ENCODE measurements around the gene PRELP. TPM values are rescaled to one million over a fixed set of nuclear protein-coding genes. Genes with fewer than 3 reads are reported as not detected.

The PRELP gene
- polyA plus RNA-seq, 3 donors from 2014 or later = not detected

- Mint-ChIP-seq H3K4me3 (no peak overlapping the region), H3K9me3 (no peaks in the 10 kb centered on the region), H3K27me3 (ENCODE audit: low read depth in 3 of 3) (peaks cover 2 to 7% (median 2%) of the 10 kb centered on the region in 3 donors), H3K27ac (peak overlapping the region in 1 of 6 donors; percentile 44), H3K4me1 (peaks cover 0 to 2% of the 10 kb centered on the region in 2 donors), H3K36me3 (no peaks in the 10 kb centered on the region)
- no peak for DNase-seq
These were observed 44.3 kb downstream of the PRELP start for GRCh38 chr1:203519896-203520295.

GRCh38 chr1:203520315-203520714, 44.7 kb downstream of the PRELP start:
- Mint-ChIP-seq H3K9me3 (no peaks in the 10 kb centered on the region), H3K4me1 (peaks cover 0 to under 1% of the 10 kb centered on the region in 2 donors), H3K27ac (no peak overlapping the region), H3K27me3 (ENCODE audit: low read depth in 3 of 3) (peaks cover under 1 to 7% (median 2%) of the 10 kb centered on the region in 3 donors), H3K4me3 (no peak overlapping the region), H3K36me3 (no peaks in the 10 kb centered on the region)
- no peak for DNase-seq

GRCh38 chr1:203521074-203521794, 45.6 kb downstream of the PRELP start:
- H3K27ac Mint-ChIP-seq = no peak overlapping the region
- H3K9me3 Mint-ChIP-seq = no peaks in the 10 kb centered on the region

GRCh38 chr1:203521812-203522211, 46.2 kb downstream of the PRELP start:
- Mint-ChIP-seq H3K27me3 (ENCODE audit: low read depth in 3 of 3) (peaks cover 0 to 9% (median 0%) of the 10 kb centered on the region in 3 donors), H3K27ac (no peak overlapping the region), H3K9me3 (no peaks in the 10 kb centered on the region), H3K4me3 (no peak overlapping the region), H3K36me3 (no peaks in the 10 kb centered on the region), H3K4me1 (no peaks in the 10 kb centered on the region)
- DNase-seq = no peak

More at GRCh38 chr1:203521074-203521794, 45.6 kb downstream of the PRELP start:
- no peaks in the 10 kb centered on the region for H3K36me3 Mint-ChIP-seq
- H3K27me3 Mint-ChIP-seq (ENCODE audit: low read depth in 3 of 3) = peaks cover 0 to 9% (median 0%) of the 10 kb centered on the region in 3 donors
- H3K4me1 Mint-ChIP-seq = no peaks in the 10 kb centered on the region
- H3K4me3 Mint-ChIP-seq = no peak overlapping the region
- no peak for DNase-seq

GRCh38 chr1:203522237-203522636, 46.6 kb downstream of the PRELP start:
- Mint-ChIP-seq H3K27me3 (ENCODE audit: low read depth in 3 of 3) (peaks cover 0 to 9% (median 2%) of the 10 kb centered on the region in 3 donors), H3K4me1 (no peaks in the 10 kb centered on the region), H3K4me3 (no peak overlapping the region), H3K9me3 (no peaks in the 10 kb centered on the region), H3K27ac (no peak overlapping the region), H3K36me3 (no peaks in the 10 kb centered on the region)
- DNase-seq = no peak

GRCh38 chr1:203523667-203524066, 48.1 kb downstream of the PRELP start:
- H3K4me3 Mint-ChIP-seq = no peak overlapping the region
- peaks cover 0 to 4% (median 2%) of the 10 kb centered on the region in 3 donors for H3K27me3 Mint-ChIP-seq (ENCODE audit: low read depth in 3 of 3)
- H3K4me1 Mint-ChIP-seq = no peaks in the 10 kb centered on the region
- no peak for DNase-seq
- H3K27ac Mint-ChIP-seq = no peak overlapping the region
- H3K9me3 Mint-ChIP-seq = no peaks in the 10 kb centered on the region
- no peaks in the 10 kb centered on the region for H3K36me3 Mint-ChIP-seq

- Mint-ChIP-seq H3K9me3 (no peaks in the 10 kb centered on the region), H3K27me3 (ENCODE audit: low read depth in 3 of 3) (peaks cover 0 to 2% (median 2%) of the 10 kb centered on the region in 3 donors), H3K4me3 (no peak overlapping the region), H3K27ac (no peak overlapping the region), H3K4me1 (no peaks in the 10 kb centered on the region), H3K36me3 (no peaks in the 10 kb centered on the region)
- DNase-seq = no peak
These were observed 48.5 kb downstream of the PRELP start for GRCh38 chr1:203524152-203524551.

GRCh38 chr1:203524824-203525223, 49.2 kb downstream of the PRELP start:
- Mint-ChIP-seq H3K36me3 (no peaks in the 10 kb centered on the region), H3K4me1 (no peaks in the 10 kb centered on the region), H3K9me3 (no peaks in the 10 kb centered on the region), H3K27me3 (ENCODE audit: low read depth in 3 of 3) (peaks cover 0 to 2% (median 2%) of the 10 kb centered on the region in 3 donors), H3K27ac (no peak overlapping the region), H3K4me3 (no peak overlapping the region)
- DNase-seq = no peak

- DNase-seq = no peak
- H3K27me3 Mint-ChIP-seq (ENCODE audit: low read depth in 3 of 3) = peaks cover 0 to 2% (median 2%) of the 10 kb centered on the region in 3 donors
- no peak overlapping the region for H3K4me3 Mint-ChIP-seq
- no peaks in the 10 kb centered on the region for H3K36me3 Mint-ChIP-seq
- no peaks in the 10 kb centered on the region for H3K9me3 Mint-ChIP-seq
- no peak overlapping the region for H3K27ac Mint-ChIP-seq
- no peaks in the 10 kb centered on the region for H3K4me1 Mint-ChIP-seq
These were observed 50.1 kb downstream of the PRELP start for GRCh38 chr1:203525685-203526084.

- no peaks in the 10 kb centered on the region for H3K4me1 Mint-ChIP-seq
- H3K27me3 Mint-ChIP-seq (ENCODE audit: low read depth in 3 of 3) = peaks cover 0 to 2% (median 2%) of the 10 kb centered on the region in 3 donors
- H3K4me3 Mint-ChIP-seq = no peak overlapping the region
- no peak overlapping the region for H3K27ac Mint-ChIP-seq
- H3K36me3 Mint-ChIP-seq = no peaks in the 10 kb centered on the region
- H3K9me3 Mint-ChIP-seq = no peaks in the 10 kb centered on the region
- no peak for DNase-seq
These were observed 50.5 kb downstream of the PRELP start for GRCh38 chr1:203526130-203526529.

- Mint-ChIP-seq H3K9me3 (no peaks in the 10 kb centered on the region), H3K4me1 (no peaks in the 10 kb centered on the region), H3K27me3 (ENCODE audit: low read depth in 3 of 3) (peaks cover 0 to 2% (median 2%) of the 10 kb centered on the region in 3 donors), H3K27ac (peak overlapping the region in 1 of 6 donors; percentile 43), H3K4me3 (no peak overlapping the region), H3K36me3 (no peaks in the 10 kb centered on the region)
- DNase-seq = no peak
These were observed 51.0 kb downstream of the PRELP start for GRCh38 chr1:203526572-203526971.

- no peaks in the 10 kb centered on the region for H3K4me1 Mint-ChIP-seq
- no peak for DNase-seq
- peaks cover 0 to 2% (median 2%) of the 10 kb centered on the region in 3 donors for H3K27me3 Mint-ChIP-seq (ENCODE audit: low read depth in 3 of 3)
- H3K9me3 Mint-ChIP-seq = no peaks in the 10 kb centered on the region
- H3K36me3 Mint-ChIP-seq = no peaks in the 10 kb centered on the region
- H3K27ac Mint-ChIP-seq = peak overlapping the region in 2 of 6 donors; percentile 22 to 43
- H3K4me3 Mint-ChIP-seq = no peak overlapping the region
These were observed 51.4 kb downstream of the PRELP start for GRCh38 chr1:203527013-203527412.

GRCh38 chr1:203528063-203528462, 52.5 kb downstream of the PRELP start:
- Mint-ChIP-seq H3K4me3 (no peak overlapping the region), H3K9me3 (no peaks in the 10 kb centered on the region), H3K4me1 (no peaks in the 10 kb centered on the region), H3K36me3 (no peaks in the 10 kb centered on the region), H3K27ac (no peak overlapping the region), H3K27me3 (ENCODE audit: low read depth in 3 of 3) (peaks cover 0 to 2% (median 2%) of the 10 kb centered on the region in 3 donors)
- DNase-seq = no peak

- H3K36me3 Mint-ChIP-seq = no peaks in the 10 kb centered on the region
- H3K27ac Mint-ChIP-seq = no peak overlapping the region
- H3K9me3 Mint-ChIP-seq = no peaks in the 10 kb centered on the region
- H3K27me3 Mint-ChIP-seq (ENCODE audit: low read depth in 3 of 3) = peaks cover 0 to 2% (median 2%) of the 10 kb centered on the region in 3 donors
- H3K4me1 Mint-ChIP-seq = no peaks in the 10 kb centered on the region
- no peak overlapping the region for H3K4me3 Mint-ChIP-seq
- no peak for DNase-seq
These were observed 53.6 kb downstream of the PRELP start for GRCh38 chr1:203528976-203529835.
